Measurements from ENCODE around the gene GTF3C1. TPM values are rescaled to one million over a fixed set of nuclear protein-coding genes. Genes with fewer than 3 reads are reported as not detected.

The GTF3C1 gene
- total RNA-seq, 3 donors from 2014 or later = 56.6 to 68.1 (median 58.9) TPM

DNA sequence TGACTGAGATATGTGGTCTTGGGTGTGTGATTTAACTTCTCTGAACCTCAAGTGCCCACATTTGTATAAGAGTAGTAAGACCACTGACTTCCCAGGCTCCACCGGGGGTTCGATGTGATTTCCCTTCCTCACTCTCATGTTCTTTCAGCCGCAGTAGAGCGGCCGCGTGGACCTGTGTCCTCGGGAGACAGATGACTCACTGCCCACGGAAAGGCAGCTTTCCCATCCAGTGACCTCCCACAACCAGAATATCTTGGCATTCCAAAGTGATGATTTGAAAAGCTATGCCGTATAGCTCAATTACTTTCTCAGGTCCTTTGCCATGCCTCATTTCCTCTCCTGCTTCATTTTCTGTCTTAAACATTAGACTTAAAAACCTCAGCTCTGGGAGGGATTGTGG, 74.2 kb downstream of the GTF3C1 start:
- DNase-seq (no peak), ATAC-seq (no peak)
- Mint-ChIP-seq H3K9me3 (no peaks in the 10 kb centered on the region), H3K4me1 (ENCODE audit: low read depth) (no peaks in the 10 kb centered on the region), H3K36me3 (ENCODE audit: insufficient read depth) (peaks cover 48% of the 10 kb centered on the region), H3K4me3 (no peak overlapping the region), H3K27me3 (ENCODE audit: low read depth) (no peaks in the 10 kb centered on the region)

DNA sequence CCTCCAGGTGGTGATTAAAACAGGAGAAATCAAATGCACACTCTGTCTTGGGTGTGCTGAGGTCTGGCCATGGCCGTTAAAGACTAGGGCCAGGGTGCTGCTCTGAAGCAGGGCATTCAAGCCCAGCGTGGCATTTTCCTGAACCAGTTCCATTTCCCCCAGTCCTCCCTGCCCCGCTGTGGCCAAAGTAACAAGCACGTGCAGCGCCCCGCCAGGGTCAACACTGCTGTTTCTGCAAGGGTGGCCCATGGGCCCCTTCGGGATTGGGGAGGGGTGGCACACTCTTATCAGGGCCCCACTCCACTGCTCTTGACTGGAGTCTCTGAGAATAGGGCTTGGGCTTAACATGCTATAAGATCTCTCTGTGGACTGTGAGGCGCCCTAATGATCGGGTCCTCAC, 74.8 kb downstream of the GTF3C1 start:
- no peaks in the 10 kb centered on the region for H3K4me1 Mint-ChIP-seq (ENCODE audit: low read depth)
- ATAC-seq (no peak), DNase-seq (no peak)
- no peak overlapping the region for H3K4me3 Mint-ChIP-seq
- no peaks in the 10 kb centered on the region for H3K9me3 Mint-ChIP-seq
- peaks cover 50% of the 10 kb centered on the region for H3K36me3 Mint-ChIP-seq (ENCODE audit: insufficient read depth)
- no peaks in the 10 kb centered on the region for H3K27me3 Mint-ChIP-seq (ENCODE audit: low read depth)

DNA sequence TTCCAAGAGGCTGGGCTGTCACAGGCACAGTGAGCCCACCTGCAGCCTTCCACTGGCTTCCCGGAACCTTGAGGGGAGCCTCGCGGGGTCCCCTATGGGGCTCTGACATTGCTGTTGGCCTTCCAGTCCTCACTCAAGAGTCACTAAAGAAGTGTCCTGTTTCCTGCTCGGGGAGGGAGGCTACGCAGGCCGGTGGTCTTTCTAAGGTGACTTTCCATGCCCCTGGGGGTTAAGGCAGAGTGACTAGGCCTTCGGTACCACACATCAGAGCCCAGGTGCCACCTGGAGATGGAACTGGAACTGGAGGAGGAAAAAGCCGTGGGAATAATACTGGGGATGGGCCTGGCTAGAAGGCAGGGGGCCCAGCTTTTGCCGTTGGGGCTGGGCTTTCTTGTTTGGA, 75.7 kb downstream of the GTF3C1 start:
- Mint-ChIP-seq H3K27me3 (ENCODE audit: low read depth) (no peaks in the 10 kb centered on the region), H3K36me3 (ENCODE audit: insufficient read depth) (peaks cover 58% of the 10 kb centered on the region), H3K9me3 (no peaks in the 10 kb centered on the region), H3K4me1 (ENCODE audit: low read depth) (no peaks in the 10 kb centered on the region), H3K4me3 (no peak overlapping the region)
- no peak for DNase-seq
- no peak for ATAC-seq

DNA sequence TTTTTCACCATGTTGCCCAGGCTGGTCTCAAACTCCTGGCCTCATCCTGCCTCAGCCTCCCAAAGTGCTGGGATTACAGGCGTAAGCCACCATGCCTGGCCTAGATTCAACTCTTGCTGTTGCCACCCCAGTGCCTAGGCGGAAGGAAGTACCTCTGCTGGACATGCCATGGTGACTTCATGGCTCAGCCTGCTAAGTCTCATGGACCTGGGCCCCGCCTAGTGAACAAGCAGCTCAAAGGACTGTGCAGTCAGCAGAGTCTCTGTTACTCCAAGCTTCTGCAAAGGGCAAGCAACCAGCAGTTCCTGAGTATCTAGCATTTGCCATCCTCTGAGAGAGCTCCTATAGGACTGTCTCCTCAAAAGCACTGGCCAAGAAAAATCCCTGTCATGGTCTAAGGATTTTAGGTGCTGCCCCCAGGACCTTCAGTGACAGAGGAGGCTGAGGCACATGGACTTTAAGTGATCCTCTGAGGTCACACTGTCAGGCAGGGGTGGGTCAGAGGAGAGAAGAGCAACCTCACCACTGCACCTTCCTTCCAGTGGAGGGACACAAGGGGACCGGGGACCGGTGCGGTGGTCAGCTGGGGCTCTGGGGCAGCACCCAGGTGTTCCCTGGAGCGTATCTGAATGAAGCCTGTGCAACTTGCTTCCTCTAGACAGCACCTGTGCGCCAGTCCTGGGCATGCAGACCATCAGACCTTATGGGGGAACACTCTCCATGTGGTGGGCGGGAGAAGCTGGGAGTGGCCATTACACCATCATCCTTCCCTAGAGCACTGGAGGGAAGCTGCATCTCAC, 76.4 kb downstream of the GTF3C1 start:
- Mint-ChIP-seq H3K4me3 (no peak overlapping the region), H3K9me3 (no peaks in the 10 kb centered on the region), H3K36me3 (ENCODE audit: insufficient read depth) (peaks cover 60% of the 10 kb centered on the region), H3K4me1 (ENCODE audit: low read depth) (no peaks in the 10 kb centered on the region), H3K27me3 (ENCODE audit: low read depth) (no peaks in the 10 kb centered on the region)
- DNase-seq (no peak), ATAC-seq (no peak)

DNA sequence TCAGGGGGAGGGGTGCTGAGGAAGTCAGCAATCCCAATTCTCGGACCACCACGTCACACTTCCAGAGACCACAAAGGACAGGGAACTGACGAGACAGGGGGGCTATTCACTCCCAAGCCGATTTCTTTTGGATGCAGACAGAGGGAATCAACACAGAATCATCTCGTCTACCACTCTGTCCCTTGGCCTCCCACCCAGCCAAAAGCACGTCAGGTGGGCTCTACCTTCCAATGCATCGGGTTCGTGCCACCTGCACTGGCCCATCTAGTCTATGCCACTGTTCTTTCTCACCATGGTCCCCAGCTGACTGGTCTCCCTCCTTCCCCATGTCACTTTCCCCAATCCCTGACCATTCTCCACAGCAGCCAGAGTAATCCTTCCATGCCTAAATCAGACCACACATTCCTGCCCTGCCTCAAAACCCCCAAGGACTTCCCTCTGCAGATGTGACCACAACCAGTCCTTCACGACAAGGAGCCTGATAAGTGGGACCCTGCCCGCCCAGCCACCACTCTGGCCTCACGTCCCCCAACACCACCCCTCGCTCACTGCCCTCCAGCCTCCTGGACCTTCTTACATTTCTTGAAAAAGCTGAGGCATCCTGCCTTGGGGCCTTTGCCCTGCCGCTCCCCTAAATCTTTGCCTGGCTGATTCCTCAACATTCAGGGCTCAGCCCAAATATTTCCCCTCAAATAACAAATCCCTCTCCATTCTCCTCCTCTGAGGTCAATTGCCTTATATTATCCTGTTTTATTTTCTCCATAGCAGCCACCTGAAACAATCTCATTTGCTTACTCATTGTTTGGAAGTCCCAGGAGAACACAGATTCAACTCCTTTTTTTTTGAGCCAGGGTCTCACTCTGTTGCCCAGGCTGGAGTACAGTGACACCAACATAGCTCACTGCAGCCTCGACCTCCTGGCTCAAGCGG, 77.4 kb downstream of the GTF3C1 start:
- DNase-seq = no peak
- no peaks in the 10 kb centered on the region for H3K4me1 Mint-ChIP-seq (ENCODE audit: low read depth)
- peaks cover 69% of the 10 kb centered on the region for H3K36me3 Mint-ChIP-seq (ENCODE audit: insufficient read depth)
- peak in 1 of 2 donors; percentile 18 for ATAC-seq
- no peaks in the 10 kb centered on the region for H3K9me3 Mint-ChIP-seq
- no peak overlapping the region for H3K4me3 Mint-ChIP-seq
- no peaks in the 10 kb centered on the region for H3K27me3 Mint-ChIP-seq (ENCODE audit: low read depth)

DNA sequence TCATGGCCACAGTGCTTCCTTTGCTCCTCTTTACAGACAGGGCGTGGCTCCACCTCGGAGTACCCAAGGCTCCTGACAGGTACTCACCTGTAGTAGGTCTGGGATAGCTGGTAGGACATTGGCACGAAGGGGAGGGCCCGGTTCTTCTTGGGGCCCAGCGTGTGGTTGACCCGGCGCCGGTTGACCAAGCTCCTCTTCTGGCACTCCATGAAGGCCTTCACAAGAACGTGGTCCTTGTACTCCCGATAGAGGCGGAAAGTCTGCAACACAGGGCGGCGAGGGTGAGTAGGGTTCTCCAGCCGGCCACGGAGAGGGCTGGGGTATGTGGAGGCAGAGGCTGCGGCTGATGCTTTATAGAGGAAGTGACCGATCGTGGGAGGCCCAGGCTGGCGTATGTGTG, 78.1 kb downstream of the GTF3C1 start:
- H3K27me3 Mint-ChIP-seq (ENCODE audit: low read depth) = no peaks in the 10 kb centered on the region
- no peaks in the 10 kb centered on the region for H3K4me1 Mint-ChIP-seq (ENCODE audit: low read depth)
- ATAC-seq (no peak), DNase-seq (no peak)
- H3K9me3 Mint-ChIP-seq = no peaks in the 10 kb centered on the region
- H3K4me3 Mint-ChIP-seq = no peak overlapping the region
- peaks cover 70% of the 10 kb centered on the region for H3K36me3 Mint-ChIP-seq (ENCODE audit: insufficient read depth)

DNA sequence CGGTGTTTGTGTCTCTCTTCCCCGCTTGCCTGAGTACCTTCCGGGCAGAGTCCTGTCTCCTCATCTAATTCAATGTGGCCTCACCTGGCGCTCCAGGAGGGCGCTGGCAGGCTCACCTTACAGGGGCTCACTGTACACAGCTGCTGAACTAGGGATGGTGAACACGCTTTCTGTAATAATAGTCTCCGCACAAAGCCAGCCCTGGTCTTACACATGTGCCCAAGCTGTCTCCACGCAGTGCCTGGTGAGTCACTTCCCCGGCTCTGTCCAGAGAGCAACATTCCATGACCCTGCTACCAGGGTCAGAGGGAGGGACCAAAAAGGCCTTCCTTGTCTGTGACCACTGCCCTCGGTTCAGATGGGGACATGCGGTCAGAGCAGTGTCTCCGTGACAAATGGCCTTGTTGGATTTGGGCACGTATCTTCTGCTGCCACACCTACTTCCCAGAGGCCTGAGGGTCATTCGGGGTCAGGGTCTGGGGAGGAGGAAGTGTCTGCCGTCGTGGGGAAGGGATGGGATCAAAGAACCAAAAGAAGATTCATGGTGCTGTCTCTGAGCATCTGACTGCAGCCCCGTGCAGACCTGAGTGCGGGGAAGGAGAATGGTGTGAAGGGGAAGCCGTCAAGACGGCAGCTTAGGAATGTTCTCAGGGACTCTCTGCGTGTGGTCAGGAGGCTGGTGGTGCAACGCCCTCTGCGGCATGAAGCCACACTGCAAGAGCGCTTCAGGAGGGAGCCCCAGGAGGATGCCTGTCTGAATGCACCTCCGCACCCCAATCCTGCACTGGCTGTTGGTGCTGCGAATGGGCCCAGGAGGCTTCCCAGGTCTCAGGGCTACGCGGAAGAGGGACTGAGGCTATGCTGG, 78.9 kb downstream of the GTF3C1 start:
- Mint-ChIP-seq H3K4me3 (no peak overlapping the region), H3K9me3 (no peaks in the 10 kb centered on the region), H3K27me3 (ENCODE audit: low read depth) (no peaks in the 10 kb centered on the region), H3K36me3 (ENCODE audit: insufficient read depth) (peaks cover 74% of the 10 kb centered on the region), H3K4me1 (ENCODE audit: low read depth) (peaks cover 7% of the 10 kb centered on the region)
- no peak for DNase-seq
- no peak for ATAC-seq

DNA sequence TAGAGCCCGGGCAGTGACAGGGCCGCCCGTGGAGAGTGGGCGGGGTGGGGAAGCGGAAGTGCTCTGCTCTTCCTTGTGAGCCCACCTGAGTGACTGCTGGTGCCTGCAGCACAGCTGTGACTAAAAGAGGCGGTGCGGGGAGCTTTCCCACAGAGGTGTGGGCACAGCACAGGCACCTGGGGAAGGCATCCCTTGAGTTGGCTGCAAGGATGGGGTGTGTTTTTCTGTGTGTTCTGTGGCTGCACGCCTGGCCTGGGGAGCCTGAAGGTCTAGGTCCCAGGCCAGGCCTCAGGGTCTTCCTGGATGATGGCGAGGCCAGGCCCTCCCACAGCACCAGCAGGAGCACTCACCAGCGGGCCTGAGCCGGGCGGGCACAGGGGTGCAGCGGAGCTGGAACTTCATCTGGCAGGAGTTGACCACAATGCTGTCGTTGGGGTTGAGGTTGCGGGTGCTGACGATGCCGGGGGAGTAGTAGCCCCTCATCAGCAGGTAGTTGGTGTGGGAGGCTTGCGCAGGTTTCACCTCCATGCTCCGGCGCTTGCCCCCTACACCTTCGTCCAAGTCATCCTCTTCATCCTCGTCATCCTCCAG, 80.7 kb downstream of the GTF3C1 start:
- ATAC-seq = no peak
- H3K4me1 Mint-ChIP-seq (ENCODE audit: low read depth) = peaks cover 18% of the 10 kb centered on the region

DNA sequence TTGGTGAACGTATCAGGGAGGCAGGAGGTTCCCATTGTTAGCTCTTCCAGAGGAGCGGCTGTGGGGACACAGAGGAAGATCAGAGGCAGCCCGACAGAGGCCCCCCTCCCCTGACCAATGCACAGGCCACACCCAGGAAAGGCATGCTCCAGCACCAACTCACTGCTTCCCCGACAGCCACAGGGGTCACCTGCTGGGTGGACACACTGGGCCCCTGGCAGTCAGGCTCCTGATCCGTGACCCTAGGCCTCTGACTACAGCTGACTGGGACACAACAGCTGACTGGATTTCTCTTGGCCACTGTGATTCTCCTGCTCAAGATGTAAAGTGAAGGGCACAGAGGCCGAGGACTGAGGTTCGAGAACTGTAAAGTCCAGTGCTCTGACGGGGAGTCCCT, 84.2 kb downstream of the GTF3C1 start:
- H3K4me3 Mint-ChIP-seq = no peak overlapping the region
- ATAC-seq (no peak), DNase-seq (no peak)
- peaks cover 48% of the 10 kb centered on the region for H3K36me3 Mint-ChIP-seq (ENCODE audit: insufficient read depth)
- H3K27me3 Mint-ChIP-seq (ENCODE audit: low read depth) = no peaks in the 10 kb centered on the region
- H3K9me3 Mint-ChIP-seq = no peaks in the 10 kb centered on the region
- H3K4me1 Mint-ChIP-seq (ENCODE audit: low read depth) = peaks cover 45% of the 10 kb centered on the region

More for the DNA sequence above, 80.7 kb downstream of the GTF3C1 start:
- Mint-ChIP-seq H3K36me3 (ENCODE audit: insufficient read depth) (peaks cover 62% of the 10 kb centered on the region), H3K4me3 (no peak overlapping the region), H3K27me3 (ENCODE audit: low read depth) (no peaks in the 10 kb centered on the region), H3K9me3 (no peaks in the 10 kb centered on the region)
- no peak for DNase-seq

DNA sequence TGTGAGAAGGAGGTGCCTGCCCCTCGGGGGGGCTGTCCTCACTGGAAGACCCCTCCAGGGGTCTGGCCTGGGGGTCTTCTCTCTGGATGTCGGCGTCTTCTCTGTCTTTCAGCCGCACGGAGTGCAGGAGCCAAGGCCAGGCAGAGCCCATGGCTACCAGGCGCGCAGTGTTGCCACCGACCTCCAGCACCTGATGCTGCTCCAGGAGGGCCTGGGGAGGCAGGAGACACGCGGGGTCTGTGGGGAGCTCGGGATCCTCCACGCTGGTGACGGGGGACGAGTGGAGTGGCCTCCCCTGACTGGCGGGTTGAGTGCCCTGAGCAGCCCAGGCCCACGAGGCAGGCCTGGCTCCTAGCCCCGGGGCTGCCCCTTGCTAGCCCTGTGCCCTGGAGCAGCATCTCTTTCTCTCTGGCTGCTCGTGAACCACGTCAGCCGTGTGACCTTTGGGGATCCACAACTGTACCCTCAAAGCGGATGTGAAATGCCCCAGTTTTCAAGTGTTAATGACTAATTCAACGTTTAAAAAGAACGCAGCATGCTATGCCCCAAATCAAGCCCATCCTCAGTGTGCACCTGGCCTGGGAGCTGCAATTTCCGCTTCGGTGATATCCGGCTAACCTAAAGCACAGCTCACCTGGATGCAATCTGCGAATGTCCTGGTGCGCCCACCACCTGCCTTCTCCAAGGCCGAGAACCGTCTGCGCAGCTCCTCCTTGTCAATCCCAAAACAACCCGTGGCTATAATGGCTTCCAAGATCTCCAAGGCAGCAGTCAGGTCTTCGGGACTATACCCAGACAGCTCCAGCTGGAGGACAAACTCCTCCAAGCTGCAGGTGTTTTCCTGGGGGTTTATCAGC, 84.9 kb downstream of the GTF3C1 start:
- H3K4me1 Mint-ChIP-seq (ENCODE audit: low read depth) = peaks cover 47% of the 10 kb centered on the region
- no peaks in the 10 kb centered on the region for H3K9me3 Mint-ChIP-seq
- H3K4me3 Mint-ChIP-seq = peak overlapping the region; percentile 40
- ATAC-seq (peak in 1 of 2 donors; percentile 33), DNase-seq (no peak)
- no peaks in the 10 kb centered on the region for H3K27me3 Mint-ChIP-seq (ENCODE audit: low read depth)
- H3K36me3 Mint-ChIP-seq (ENCODE audit: insufficient read depth) = peaks cover 42% of the 10 kb centered on the region

DNA sequence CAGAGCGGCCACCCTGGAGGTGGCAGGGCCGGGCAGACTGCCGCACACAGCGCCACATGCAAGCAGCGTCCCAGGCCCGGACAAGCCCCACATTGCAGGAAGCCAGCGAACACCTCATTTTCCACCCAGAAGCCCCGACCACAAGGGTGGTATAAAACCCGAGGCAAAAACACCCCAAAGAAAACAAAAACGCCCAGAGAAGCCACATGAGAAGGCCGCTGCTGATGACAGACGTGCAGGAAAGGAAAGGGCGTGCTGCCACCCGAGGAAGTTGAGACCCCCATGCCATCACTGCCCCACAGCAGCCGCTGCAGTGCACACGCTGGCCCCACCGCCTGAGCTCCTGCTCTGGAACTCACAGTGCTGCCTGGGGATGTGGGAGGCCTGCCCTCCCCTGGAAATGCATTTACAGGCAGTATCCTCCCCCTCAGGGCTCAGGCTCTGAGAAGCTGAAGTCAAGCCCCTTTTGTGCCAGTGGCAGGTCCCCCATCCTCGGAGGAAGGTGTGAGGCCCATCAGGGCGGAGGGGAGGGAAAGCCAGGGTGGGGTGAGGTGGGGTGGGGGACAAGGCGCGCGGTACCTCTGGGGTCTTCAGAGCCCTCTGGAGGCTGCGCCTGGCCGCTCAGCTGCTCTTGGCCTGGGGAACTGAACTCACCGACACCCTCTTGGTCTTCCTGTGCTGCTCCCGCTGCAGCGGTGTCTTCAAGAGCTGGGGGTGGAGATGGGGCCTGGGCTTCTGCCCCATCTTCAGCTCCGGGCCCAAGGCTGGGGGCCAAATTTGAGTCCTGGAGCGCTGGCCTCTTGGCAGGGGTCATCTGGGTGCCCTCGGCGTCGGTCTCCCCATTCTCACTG, 85.7 kb downstream of the GTF3C1 start:
- H3K4me3 Mint-ChIP-seq = peak overlapping the region; percentile 69
- no peaks in the 10 kb centered on the region for H3K9me3 Mint-ChIP-seq
- peaks cover 51% of the 10 kb centered on the region for H3K4me1 Mint-ChIP-seq (ENCODE audit: low read depth)
- H3K36me3 Mint-ChIP-seq (ENCODE audit: insufficient read depth) = peaks cover 35% of the 10 kb centered on the region
- peak; percentile 70 to 71 for ATAC-seq
- no peaks in the 10 kb centered on the region for H3K27me3 Mint-ChIP-seq (ENCODE audit: low read depth)
- DNase-seq = peak; percentile 49

DNA sequence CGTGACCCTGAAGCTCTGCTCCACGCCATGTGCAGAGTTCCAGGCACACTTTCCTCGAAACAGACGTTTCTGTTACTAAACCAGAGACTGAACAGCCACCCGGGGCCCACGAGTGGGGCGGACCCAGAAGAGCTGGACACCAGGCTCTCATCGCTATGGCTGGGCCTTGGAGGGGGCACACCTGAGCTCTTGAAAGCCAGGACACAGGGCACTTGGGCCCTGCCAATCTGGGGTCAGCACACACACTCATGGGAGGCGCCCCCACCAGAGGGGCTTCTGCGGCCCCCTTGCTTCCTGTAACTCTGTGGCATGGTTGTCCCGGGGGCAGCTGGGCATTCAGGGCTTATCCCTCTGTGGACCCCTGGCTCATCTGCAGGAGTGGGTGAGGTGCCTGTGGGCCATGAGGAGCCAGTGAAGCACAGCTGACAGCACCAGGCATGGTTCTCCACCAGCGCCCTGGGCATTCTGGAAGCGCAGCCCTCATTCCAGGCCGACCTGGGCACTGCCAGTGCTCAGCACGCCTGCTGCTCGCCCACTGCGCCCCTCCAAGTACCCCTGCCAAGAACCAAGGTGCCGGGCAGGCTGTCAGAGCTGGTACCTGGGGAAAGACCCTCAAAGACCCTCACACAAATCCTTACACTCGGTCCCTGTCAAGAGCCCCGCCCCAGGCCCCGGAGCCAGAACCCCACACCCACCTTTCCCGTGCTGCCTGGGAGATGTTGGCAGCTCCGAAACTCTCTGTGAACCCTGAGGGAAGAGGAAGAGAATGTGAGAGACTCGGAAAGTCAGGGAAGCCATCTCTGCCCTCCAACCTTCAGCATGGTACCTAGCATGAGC, 86.6 kb downstream of the GTF3C1 start:
- peak overlapping the region; percentile 69 for H3K4me3 Mint-ChIP-seq
- DNase-seq (no peak), ATAC-seq (no peak)
- no peaks in the 10 kb centered on the region for H3K9me3 Mint-ChIP-seq
- peaks cover 51% of the 10 kb centered on the region for H3K4me1 Mint-ChIP-seq (ENCODE audit: low read depth)
- H3K27me3 Mint-ChIP-seq (ENCODE audit: low read depth) = no peaks in the 10 kb centered on the region
- peaks cover 27% of the 10 kb centered on the region for H3K36me3 Mint-ChIP-seq (ENCODE audit: insufficient read depth)
